Stimulated activated CD4-positive, alpha-beta T cell treated with anti-CD3 and anti-CD28 coated beads, Interleukin-4, amount 100 ng/mL, for 4 hours (primary cell): ENCODE results near the gene TTC1.

Experiments used
- DNase-seq, 2 experiments: peaks; one replicate each; pipeline ENCODE4 v3.0.0-alpha.2; 2020

The TTC1 gene

GRCh38 chr5:160092514-160092913, 83.6 kb downstream of the TTC1 start:
- no peak for DNase-seq

- DNase-seq, result no peak
These were observed 84.2 kb downstream of the TTC1 start for GRCh38 chr5:160092960-160093707.

- no peak for DNase-seq
These were observed 87.2 kb downstream of the TTC1 start for GRCh38 chr5:160096178-160096577.

GRCh38 chr5:160097991-160098390, 89.1 kb downstream of the TTC1 start:
- DNase-seq, result no peak

- no peak for DNase-seq
These were observed 96.9 kb downstream of the TTC1 start for GRCh38 chr5:160105686-160106360.

- DNase-seq, result no peak
These were observed 99.2 kb downstream of the TTC1 start for GRCh38 chr5:160108124-160108523.
